Kasumi-1 (cell line): ENCODE results near the gene SDF4.

Experiments
- DNase-seq, 2 experiments: peaks; one replicate each; lab custom pipeline; 2025; lab: John Stamatoyannopoulos, UW

SDF4 gene

DNA sequence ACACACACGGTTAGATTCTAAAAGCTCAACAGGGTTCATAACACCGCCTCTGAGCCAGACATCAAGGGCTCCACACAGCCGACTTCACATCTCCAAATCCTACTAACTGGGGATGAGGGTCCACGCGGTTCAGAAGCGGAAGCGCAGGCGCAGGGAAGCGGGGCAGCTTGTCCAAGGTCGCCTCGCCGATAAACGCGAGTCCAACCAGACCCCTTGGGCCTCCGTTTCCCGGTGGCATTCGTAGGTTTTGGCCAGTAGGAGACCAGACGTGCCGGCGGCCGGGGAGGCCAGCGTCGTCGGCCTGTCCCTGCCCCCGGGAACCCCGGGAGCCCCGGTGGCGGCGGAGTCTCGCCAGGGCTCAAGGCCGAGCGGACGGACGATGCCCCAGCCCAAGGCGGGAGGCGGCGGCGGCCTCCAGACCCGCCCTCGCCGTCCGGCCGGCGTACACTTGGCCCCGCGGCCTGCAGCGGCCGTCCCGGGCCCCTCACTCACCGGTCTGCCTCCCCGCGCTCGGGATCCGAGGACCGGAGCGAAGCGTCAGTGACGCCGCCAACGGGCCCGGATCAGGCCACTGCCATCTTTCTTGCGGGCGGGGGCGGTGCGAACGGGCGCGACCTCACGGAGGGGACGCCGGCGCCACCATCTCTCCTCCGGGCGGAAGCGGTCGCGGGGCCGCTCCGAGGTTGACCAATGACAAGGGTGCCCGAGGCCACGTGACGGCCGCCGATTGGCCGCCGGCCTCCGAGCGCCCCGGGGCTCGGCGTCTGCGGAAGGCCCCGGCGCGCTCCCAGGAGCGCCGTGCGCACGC, at the start of gene SDF4:
SDF4 (minus strand) TSS at position 602 of the 808 bp plus-strand sequence. CDS start 3,229 bp downstream, outside the sequence.
- peak; percentile 85 to 88 for DNase-seq

GRCh38 chr1:1280782-1281481, 49.1 kb upstream of the SDF4 start:
- no peak for DNase-seq

DNA sequence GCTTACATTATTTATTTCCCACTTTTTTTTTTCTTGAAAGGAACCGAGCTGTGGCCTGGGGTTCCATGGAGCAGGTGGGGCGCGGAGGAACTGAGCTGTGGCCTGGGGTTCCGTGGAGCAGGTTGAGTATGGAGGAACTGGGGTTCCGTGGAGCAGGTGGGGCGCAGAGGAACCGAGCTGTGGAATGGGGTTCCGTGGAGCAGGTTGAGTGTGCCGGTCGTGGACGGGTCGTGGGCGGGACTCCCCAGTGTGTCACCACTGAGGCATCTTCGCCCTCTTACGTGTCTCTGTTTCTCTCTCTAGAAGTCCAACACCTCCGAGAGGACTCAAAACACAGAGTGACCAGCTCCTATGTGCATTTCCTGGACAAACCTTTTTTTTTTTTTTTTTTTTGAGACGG, 47.2 kb upstream of the SDF4 start:
- DNase-seq: no peak

DNA sequence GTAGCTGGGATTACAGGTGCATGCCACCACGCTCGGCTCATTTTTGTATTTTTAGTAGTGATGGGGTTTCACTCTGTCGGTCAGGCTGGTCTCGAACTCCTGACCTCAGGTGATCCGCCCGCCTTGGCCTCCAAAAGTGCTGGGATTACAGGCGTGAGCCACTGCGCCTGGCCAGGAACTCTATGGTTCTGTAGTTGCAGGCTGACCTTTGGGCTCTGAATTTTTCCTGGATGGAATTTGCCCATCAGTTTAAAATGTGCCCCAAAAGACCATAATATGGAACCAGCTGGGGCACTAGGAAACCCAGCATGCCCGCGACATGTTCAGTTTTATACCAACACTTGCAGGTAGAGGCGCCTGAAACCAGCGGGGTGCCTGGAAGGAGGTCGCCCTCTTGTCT, 46.8 kb upstream of the SDF4 start:
- DNase-seq: no peak

DNA sequence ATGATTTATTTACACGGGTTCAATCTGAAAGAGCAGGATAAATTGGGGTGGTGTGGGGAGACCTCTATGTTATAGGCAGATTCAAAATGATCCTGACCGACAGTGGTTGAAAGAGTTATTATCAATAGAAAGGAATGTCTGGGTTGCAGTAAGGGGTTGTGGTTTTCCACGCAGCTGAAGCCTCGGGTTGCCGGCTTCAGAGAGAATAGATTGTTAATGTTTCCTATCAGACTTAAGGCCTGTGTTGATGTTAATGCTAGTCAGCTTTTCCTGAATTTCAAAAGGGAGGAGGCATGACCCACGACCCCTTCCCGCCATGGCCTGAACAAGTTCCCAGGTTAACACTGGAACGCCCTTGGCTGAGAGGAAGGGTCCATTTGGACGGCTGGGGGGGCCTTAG, 44.0 kb upstream of the SDF4 start:
- no peak for DNase-seq

DNA sequence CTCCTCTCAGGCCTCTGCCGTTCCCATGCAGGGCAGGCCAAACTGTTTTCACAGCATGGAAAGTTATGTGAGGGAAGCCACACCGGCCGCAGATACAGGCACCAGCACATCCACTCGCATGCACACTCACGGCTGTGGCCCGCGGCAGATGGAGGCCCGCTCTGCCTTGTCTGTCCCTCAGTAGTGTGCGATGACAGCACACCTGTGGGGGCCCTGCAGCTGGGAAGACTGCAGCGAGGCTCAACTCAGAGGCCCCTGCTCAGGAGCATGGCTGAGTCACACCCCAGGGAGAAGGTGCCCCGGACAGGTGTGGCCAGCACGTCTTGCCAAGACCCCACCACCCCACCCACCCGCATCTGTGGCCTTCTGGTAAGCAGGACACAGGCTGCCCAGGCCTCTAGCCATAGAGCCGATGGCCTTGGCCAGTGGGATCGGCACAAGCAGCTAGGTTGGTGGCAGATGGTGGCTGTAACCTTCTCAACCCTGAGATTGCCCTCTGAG, 43.2 kb upstream of the SDF4 start:
- no peak for DNase-seq

DNA sequence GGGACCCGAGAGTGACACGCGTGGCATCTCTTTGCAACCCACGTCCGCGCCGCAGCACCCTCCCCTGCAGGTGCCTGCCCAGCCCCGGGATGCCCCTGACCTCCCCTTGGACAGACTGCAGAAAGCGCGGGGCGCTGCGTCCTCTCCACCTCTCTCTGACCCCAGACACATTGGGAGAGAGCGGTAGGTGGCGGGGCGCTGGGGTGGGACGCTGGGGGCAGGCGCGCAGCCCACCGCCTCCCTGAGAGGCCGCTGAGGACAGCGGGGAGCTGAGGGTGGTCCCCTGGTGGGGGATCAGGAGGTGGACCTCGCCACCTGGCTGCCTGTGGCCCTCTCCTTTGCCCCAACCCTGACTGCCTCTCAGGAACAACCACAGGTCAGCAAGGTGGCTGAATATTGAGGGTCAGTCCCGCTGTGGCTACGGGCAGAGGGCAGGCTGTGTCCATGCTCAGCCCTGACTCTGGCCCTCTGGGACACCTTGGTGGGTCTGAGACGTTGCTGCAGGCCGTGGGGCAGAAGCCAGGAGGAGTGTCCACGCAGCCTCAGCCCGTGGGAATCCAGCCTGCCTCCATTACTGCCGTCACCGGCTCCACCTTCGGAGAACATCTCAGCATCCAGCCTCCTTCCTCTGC, 42.6 kb upstream of the SDF4 start:
- DNase-seq: no peak

GRCh38 chr1:1273512-1274298, 41.9 kb upstream of the SDF4 start, which contains the start of gene UBE2J2:
UBE2J2 (minus strand) TSS chr1:1273854; CDS start chr1:1267992, 5,862 bp downstream.
- peak; percentile 79 to 87 for DNase-seq

DNA sequence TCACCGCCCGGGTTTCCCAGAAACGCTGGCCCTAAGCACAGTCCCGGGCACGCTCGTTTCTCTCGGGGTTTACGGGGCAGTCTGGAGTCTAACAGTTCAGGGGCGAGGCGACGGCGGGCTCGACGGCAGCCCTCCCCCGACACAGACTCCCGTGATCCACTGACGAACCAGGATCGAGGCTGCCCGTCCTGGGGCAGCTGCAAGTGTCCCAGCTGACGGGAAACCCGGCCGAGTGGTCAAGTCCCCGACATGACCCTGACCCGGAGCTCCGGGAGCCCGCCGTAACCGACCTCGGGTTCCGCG, 41.4 kb upstream of the SDF4 start:
- no peak for DNase-seq

DNA sequence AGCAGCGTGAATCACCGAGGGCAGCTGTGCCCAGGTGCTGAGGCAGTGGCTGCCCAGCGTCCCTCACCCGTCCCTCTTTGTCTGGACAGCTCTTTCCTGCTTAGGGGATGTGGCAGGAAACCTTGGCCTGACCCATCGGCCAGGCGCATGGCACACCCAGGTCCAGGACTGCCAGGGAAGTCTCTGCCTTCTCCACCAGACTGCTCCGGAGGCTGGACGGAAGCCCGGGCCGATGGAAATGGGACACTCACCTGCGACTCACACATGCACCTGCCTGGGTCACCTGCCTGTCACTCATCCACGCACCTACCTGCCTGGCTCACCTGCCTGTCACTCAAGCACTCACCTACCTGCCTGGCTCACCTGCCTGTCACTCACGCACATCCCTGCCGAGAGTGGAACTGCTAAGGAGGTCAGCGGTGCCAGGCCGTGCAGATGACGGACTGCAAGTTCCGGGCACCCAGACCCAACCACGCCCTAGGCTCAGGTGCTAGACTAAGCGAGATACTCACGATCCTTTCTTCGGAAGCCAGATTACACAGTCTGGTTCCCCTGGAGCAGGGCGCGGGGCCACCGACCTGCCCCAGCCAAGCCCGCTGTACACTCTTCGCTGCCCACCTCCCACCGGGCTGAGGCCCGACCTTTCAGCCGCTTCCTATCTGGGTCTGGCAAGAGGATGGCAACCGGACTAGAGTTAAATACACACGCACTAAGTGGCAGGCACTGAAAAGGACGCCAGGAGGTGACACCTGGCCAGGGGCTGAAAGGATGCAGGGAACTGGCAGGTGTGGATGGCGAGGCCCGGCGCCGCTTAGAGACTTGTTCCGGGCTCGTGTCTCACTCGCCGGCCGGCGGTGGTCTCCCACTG, 40.8 kb upstream of the SDF4 start:
- DNase-seq: no peak

- DNase-seq: no peak
Observed at GRCh38 chr1:1270813-1271212, 39.0 kb upstream of the SDF4 start.

DNA sequence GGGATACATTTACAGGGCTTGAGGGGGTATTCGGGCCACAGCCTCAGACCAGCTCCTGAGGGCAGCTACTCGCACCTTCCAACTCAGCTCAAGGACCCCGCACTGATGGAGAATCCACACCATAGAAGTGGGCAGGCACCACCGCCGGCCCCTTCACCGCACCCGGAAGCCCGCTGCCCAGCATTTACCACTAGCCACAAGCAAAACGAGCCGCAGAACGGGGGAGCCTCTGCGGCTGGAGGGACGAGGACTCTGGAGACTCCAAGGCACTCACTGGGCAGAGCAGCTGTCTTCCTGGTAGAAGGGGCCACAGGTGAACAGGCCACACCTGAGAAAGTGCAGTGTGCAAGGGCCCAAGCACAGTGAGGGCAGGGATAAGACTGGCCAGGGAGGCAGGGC, 36.5 kb upstream of the SDF4 start:
- no peak for DNase-seq

GRCh38 chr1:1267488-1268283, 35.9 kb upstream of the SDF4 start:
- DNase-seq: no peak

DNA sequence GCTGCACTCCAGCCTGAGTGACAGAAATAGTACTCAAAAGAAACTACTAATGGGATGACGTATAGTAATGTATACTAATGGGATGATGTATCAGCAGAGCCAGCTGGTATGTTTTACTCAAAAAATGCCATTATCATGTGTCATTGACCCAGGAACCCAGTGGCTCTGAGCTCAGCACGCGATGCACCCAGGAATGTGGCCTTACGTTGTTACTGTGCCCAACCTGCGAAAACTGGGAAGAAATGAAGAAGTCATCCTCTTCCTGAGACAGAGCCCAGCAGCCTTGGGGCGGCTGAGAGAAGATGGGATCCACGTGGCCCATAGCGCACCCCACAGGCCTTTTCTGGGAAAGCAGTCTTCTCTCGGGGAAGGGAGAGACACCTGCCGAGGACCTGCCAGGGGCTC, 33.1 kb upstream of the SDF4 start:
- DNase-seq: peak; percentile 9 to 34

DNA sequence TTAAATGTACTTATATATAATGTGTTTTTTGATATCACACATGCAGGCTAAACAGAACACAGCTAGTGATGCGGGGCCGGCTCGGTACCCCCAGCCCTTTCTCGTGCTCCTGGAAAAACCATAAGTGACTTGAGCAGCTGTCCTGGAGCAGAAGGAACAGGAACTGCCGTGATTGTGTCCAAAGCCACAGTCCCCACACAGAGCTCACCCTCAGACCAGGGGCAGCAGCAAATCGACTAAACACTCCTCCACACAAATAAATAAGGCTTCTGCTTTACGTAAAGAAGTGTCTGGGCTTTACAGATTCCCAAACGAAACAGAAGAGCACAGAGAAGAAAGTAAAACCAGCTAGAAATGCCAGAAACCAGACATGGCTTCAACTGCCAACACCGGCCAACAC, 32.2 kb upstream of the SDF4 start:
- no peak for DNase-seq

GRCh38 chr1:1262758-1263157, 31.0 kb upstream of the SDF4 start:
- no peak for DNase-seq

- DNase-seq: no peak
Observed at GRCh38 chr1:1262071-1262470, 30.3 kb upstream of the SDF4 start.

- peak; percentile 85 to 86 for DNase-seq
Observed at GRCh38 chr1:1260843-1261560, 29.2 kb upstream of the SDF4 start.

DNA sequence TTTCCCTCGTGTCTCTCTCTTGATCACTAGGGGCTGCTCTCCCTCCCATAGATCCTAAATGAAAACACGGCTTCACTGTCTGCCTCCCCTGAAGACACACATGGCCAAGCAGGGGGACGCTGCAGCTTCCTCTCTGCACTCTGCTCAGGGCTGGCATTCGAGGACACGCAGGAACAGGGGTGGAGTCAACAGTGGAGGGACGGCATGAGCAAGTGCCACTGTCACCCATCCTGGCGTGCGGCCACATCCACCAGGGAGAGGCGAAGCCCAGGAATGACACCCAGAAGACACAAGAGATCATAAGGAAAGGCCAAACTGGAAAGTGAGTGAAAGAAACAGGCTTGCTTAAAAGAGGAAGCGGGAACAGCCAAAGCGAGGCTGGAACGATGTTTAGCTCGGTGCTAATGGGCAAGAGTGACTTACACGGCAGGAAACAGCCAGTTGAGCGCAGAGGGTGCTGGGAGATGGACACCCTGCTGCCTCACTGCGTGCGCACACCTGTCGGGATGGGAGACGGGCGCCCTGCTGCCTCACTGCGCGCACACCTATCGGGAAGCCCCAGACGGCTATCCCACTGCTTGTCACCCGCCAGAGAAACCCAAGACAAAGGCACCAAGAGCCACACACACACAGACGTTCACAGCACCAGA, 28.3 kb upstream of the SDF4 start:
- DNase-seq: peak; percentile 79 to 81
